ENCODE results near the gene DRP2.

DNA sequence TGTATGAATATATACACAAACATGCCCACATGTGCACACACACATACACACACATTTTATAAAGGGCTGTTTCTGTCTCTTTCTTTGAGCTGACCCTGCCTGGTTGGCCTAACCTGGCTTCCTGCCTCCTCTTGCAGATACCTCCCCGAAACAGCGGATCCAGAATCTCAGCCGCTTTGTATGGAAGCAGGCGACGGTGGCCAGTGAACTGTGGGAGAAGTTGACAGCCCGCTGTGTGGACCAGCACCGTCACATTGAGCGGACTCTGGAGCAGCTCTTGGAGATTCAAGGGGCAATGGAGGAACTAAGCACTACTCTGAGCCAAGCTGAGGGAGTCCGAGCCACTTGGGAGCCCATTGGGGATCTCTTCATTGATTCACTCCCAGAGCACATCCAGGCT is 21.9 kb downstream of the DRP2 start:
- TF ChIP-seq, protein P1, sequence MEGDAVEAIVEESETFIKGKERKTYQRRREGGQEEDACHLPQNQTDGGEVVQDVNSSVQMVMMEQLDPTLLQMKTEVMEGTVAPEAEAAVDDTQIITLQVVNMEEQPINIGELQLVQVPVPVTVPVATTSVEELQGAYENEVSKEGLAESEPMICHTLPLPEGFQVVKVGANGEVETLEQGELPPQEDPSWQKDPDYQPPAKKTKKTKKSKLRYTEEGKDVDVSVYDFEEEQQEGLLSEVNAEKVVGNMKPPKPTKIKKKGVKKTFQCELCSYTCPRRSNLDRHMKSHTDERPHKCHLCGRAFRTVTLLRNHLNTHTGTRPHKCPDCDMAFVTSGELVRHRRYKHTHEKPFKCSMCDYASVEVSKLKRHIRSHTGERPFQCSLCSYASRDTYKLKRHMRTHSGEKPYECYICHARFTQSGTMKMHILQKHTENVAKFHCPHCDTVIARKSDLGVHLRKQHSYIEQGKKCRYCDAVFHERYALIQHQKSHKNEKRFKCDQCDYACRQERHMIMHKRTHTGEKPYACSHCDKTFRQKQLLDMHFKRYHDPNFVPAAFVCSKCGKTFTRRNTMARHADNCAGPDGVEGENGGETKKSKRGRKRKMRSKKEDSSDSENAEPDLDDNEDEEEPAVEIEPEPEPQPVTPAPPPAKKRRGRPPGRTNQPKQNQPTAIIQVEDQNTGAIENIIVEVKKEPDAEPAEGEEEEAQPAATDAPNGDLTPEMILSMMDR (IDR thresholded peaks at IDR 0.05 in 8 of 11, conservative IDR thresholded peaks at IDR 0.05 in 3 of 11): no peak
- TF ChIP-seq POLR2AphosphoS5 (IDR thresholded peaks at IDR 0.05): no peak

Data from spleen (tissue), 7 donors.